HG03442 (cell line): ENCODE measurements around the gene GOLGA6C.
"Not testable (repeated sequence)": the region's sequence is repeated elsewhere in the genome, so short reads cannot be mapped to it uniquely, and the experiment has no call there.

Experiments used
- ATAC-seq: cut with Tn5 transposase; IDR thresholded peaks from one replicate; pipeline ENCODE4 v1.9.1; 2021; ENCODE audit warnings: mild to moderate bottlenecking, moderate library complexity; ENCODE audit not compliant: unreplicated experiment

Gene GOLGA6C

DNA sequence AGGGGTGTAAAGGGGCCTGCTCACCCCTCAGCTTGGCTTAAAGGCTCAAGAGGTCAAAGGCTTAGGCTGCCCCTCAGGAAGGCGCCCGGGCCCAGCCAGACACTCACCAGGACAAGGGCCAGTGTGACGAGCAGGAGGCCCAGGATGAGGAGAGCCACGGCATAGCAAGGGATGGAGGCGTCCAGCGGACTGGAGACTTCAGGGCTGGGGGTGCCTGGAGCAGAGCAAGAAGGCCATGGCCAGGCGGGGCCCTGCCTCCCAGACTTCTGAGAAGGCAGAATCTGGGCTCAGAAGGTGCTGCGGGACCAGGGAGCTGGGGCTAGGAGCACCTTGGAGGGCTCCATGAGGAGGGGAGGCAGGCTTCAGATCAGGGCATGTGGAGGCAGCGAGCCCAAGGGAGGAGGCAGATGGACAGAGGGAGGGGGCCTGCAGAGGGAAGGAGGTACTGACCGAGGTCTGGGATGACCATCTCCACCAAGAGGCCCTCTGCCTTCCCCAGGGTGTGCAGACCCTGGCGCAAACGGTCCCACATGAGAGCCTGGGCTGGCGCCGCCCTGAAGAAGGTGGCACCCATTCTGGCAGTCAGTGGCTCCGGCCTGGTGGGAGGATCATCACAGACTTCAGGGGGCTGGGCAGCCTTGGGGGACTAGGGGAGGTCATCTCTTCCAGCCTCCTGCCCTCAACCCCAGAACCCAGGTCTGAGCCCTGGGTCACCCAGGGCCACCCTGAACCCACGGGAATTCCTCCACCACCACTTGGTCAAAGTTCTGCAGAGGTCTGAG is 32.0 kb upstream of the GOLGA6C start:
- ATAC-seq = no peak

DNA sequence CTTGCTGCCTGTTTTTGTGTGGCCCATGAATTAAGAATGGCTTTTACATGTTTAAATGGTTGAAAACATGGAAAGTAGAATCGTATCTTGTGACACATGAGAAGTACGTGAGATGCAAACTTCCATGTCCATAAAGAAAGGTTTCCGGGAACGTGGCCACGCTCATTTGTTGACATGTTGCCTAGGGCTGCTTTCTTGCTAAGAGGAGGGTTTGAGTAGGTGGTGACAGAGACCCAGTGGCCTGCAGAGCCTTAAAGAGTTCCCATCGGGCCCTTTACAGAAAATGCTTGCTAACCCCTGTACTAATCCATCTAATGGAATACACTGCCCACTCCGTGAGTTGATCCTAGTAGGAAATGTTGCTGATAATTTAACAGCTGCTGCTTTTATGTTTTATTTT is 31.0 kb upstream of the GOLGA6C start:
- not testable (repeated sequence) for ATAC-seq

DNA sequence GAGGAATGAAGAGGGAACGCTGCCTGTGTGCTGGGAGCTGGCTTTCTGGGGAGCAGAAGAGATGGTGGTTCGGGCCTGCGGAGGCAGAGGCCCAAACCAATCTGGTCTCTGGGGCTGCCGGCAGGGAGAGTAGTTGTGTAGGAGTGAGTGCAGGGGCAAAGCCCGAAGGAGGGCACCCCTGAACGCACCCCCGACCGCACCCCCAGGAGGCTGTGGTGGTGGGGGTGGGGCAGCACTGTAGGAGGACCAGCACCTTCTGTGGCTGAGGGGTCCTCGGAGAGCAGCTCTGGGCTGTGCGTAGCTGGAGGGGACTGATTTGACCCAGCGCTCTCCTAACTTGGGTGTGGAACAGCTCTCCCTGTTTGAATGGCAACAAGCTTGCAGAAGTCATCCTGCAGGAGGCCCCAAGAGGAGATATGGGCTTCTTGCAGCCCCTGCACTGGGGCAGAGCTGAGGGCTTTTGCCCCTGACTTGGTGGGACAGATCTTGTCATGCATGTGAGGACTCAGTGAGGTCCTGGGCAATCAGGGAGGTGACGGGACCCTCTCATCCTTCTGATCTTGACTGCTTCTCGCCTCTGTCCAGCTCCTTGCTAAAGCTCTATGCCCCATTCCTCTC is 30.4 kb upstream of the GOLGA6C start:
- no peak for ATAC-seq

DNA sequence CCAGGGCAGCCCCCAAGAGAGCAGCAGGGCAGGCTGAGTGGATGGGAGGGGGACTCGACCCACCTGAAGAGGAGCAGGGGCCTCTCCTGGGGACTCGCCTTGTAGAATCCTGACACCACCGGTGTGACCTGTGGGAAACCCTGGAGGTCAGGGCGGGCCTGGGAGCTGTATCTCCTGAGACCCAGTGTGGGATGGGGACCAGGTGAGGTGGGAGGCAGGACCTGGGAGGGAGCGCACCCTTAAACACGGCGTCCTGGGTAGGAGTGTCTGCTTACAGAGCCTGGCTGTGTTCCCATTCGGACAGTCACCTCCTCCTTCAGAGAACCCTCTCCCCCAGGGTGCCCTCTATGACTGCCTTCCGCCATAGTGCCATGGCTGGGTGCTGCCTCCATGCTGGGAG is 29.3 kb upstream of the GOLGA6C start:
- ATAC-seq = no peak

DNA sequence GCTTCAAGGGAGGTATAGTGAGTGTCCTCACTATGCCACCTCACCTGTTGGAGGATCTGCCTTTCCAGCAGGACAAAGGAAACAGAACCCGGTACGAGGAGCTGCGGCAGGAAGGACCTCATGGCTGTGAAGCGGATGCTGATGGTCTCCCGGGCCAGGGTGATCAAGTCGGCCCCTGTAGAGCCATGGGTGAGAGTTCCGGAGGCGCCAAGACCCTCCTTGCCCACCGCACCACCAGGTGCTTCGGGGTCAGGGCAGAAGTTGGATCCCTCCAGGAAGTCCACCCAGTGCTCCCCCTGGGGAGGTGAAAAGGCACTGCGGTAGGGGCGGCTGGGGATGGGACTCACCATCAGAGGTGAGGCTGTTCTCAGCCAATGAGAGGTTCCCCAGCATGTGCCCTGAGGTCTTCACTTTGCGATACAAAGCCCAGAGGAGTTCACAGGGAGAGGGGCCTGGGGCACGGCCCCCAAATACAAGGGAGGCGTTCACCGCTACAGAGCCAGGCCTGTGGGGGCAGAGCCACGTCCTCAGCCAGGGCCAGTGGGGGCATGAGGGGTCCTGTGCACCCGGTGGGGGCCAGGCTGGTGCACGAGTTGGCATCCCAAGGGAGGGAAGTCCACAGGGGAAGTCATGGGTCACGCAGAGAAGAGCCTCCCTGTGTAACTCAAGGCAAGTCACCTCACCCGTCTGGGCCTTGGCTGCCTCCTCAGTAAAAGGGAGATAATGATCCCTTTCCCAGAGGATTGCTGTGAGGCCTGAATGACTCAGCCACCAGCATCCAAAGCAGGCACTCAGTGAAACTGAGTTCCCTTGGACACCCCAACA is 28.7 kb upstream of the GOLGA6C start:
- no peak for ATAC-seq

DNA sequence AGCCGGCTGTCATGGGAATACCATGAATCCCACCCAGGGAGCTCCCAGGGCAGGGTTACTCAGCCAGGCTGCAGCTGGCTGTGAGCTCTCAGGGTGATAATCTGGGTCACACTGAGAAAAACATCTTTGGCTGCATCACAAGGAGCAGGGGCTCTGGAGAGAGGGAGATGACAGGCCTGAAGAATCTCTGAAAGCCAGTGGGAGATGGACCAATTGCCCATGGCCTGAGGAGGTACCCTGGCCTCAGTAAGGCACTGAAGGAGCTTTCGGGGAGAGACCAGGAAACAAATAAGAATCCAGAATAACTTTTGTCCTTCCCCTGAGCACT is 28.2 kb upstream of the GOLGA6C start:
- ATAC-seq = no peak

DNA sequence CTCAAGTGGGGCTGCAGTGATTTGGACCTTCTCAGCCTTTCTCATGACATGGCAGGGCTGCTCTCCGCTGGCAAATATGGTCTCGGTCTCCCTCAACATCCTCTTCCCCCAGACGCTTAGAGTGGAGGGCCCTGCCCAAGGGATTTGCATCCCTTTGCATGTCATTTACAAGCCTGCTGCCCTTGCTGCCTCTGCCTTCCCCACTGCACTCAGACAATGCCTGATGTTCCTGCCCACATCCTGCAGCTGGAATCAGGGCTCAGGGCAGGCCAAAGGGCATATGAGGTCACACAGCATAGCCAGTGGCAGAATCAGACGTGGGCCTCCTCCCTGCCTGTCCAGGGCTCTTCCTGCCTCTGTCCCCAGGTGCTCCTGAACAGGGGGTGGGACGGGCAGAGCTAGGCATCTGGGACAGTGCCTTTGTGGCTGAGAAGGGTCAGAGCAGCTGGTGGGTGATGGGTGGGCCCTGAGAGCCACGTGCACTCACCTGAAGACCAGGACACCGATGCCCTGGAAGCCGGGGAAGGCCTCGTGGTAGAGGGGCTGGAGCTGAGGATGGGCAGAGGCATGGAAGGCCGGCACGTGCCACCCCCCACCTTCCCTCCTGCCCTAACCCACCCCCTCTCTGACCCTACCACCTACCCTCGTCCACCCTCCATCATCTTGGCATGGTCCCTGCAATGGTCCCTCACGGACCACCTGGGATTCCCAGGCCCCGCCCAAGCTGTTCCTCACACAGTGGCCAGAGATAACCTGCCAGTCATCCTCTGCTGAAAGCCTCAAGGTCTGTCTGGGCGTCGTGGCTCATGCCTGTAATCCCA is 27.4 kb upstream of the GOLGA6C start:
- no peak for ATAC-seq

DNA sequence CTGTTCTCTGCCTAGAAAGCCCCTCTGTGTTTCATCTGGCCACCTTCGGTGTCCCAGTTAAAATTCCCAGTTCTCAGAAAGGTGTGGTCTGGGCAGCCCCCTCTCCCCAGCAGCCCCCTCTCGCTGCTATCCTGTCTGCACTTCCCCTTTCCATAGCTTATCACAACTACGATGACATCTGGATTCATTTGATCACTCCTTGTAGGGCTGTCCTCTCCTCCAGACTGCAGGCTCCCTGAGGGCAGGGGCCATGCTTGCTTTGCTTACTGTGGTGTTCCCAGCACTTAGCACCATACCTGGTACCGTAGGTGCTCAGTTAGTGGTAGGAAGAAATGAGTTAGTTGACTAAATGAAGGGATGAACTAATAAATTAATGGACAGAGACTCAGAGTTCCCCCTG is 26.3 kb upstream of the GOLGA6C start:
- ATAC-seq = no peak

DNA sequence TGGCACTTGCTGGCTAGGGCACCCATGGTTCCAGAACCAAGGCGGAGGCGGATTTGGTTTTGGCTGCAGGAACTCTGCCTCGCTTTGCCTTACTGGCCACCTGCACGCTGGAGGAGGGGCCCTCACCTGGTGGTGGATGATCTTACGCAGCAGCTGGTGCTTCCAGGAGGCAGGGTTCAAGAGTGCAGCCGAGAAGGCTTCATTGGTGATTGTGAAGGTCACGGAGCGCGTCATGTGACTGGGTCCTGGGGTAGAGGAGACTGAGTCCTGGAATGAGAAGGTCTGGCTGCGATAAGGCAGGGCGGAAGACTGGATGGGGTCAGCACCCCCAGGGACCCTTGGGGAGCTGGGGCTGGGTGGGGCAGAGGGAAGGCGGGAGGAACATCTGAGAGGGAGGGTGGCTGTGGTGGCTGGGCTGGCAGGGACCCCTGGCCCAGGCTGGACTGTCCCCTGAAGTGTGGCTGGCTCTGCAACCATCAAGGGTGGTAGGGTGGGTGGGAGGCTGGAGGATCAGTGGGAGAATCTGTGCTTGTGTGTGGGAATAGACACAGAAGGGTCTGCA is 25.8 kb upstream of the GOLGA6C start:
- no peak for ATAC-seq

DNA sequence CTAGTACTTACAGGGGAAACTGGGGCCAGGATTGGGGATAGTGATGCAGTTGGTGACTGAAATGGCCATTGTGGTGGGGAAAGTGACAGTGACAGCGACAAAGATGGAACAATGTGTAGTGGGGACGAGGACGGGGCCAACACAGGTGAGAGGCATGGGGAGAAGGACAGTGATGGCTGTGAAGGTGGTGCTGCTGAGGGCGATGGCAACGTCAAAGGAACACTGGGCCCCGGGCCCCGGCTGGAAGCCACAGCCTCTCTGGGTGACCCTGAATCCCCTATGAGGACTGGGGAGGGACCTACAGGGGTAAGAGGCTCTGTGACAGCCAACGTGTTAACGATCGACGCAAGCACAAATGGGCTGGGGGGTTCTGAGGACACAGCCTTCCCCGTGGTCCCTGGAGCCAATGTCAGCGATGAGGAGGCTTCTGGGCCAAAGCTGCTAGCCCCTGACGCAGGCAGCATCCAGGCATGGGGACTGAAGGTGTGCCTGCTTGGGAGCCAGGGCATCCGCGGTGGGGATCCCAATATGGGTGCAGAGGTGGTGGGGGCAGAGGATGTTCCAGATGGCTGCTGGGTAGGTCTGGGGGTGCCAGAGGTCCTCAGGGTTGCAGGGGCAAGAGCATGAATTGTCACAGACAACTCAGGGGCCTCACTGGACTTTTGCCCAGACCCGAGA is 25.2 kb upstream of the GOLGA6C start:
- no peak for ATAC-seq

DNA sequence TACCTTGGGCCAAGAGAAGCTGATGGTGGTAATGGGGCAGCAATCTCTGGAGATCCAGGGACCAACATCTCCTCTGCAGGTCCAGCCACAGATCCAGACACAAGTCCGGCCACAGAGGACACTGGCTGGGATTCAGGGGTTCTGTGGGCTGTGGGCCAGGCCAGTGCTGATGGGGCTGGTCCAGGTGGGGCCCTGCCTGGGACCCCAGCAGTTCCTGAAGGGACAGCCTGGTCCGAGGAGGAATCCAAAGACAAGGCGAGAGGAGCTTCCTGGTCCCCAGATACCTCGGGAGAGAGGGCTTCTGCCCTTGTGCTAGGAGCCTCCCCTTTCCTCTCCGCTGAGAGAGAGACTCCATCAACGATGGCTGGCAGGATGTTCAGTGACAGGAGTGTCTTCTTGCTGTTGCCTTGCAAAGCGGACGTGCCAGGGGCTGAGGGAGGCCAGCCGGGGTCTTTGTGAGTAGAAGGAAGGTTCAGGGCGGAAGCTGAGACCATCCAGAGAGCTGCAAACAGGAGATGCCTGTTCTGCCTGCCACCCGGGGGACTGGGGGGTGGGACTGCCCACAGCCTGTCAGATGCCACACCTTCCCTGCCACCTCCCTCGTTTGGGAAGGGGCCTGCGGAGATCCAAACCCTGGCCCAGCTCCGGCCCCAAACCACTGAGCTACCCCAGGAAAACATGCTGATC is 24.5 kb upstream of the GOLGA6C start:
- ATAC-seq = no peak

DNA sequence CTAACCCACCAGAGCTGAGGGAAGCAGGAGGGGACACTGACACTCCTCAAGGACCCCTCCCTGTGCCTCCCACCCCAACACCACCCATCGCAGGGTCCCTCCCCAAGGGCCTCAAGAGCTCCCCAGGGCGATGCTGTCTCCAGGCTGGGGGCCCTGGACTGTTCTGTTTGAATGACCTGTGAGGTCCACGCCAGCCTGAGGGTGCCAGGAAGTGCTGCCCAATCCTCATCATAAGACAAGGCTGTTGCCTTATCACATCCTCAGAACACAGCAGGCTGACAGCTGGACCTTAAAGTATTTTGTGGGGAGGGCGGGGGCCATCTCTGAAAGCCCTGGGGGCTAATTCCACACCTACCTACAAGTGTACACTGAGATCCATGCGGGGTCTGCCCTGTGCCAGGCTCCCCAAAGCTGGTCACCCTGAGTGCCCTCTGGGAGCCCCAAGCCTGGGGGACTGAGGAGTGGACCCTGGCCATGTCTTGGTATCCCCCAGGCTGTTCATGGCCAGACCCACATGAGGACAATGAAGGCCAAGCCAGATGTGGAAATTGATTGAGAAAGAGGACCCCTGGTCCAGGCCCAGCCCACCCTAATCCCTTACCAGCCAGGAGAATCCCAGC is 23.8 kb upstream of the GOLGA6C start:
- no peak for ATAC-seq

DNA sequence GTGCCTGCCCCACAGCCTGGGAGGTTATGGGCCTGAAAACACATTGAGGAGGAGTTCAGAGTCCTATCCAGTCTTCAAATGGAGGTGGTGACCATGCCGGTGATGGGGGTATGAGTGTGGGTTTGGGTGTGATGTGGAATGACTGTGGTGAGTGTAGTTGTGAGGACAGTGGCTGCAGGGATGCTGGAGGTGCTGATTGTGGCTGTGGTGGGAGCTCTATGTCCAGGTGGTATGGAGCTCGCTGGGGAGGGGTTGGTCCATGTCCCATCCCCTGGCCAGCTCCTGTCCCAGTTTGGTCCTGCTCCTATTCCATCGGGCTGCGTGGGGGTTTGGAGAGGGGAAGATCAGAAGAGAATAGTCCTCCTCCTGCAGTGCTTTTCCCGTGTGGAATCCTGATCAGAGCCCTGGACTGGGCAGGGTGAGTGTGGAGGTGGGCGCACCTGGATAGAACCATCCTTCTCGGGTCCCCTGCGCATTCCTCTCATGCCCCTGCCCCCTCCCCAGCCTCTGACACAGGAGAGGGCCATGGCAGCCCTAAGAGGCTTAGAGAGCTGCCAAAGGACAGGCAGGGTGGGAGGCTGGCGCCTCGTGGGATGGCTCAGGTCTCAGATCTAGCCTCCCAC is 23.0 kb upstream of the GOLGA6C start:
- ATAC-seq = no peak

DNA sequence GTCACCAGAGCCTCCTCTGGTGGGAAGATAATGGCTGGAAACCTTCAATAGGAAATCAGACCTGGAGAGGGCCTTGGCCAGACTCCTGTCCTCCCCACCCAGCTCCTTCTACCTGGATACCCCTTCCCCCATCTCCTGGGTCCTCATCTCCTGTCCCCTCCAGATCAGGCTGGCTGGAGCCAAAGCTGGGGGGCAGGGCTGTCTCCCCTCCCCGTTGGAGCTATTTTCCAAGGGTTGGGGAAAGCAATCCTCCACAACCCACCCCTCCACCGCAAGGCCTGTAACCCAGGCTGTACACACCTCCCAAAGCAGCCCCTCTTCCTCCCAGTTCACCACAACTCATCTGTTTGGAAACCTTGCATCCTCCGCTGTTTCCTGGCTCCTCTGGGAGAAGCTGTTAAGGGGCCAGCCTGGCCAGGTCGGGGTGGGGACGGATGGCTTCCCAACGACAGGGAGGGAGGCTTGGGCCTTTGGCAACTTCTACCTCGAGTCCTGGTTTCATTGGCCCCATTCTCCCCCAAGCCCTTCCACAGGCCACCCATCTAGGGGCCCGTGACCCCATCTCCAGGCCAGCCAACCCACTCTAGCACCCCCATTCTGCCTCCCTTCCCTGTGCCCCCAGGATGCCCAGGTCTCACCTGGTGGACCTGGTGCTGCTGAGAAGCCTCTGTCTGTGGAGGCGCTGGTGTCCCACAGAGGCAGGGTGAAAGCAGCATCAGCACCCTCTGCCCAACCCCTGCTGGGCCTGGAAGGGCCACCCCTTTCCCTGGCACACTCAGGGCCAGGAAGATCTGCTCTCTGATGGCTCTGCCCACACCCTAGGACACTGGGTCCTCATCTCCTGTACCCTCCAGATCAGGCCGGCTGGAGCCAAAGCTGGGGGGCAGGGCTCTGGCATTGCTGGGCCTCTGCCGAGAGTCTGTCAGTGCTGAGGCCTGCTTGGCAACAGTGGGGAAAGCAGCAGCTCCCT is 22.1 kb upstream of the GOLGA6C start:
- ATAC-seq = no peak

DNA sequence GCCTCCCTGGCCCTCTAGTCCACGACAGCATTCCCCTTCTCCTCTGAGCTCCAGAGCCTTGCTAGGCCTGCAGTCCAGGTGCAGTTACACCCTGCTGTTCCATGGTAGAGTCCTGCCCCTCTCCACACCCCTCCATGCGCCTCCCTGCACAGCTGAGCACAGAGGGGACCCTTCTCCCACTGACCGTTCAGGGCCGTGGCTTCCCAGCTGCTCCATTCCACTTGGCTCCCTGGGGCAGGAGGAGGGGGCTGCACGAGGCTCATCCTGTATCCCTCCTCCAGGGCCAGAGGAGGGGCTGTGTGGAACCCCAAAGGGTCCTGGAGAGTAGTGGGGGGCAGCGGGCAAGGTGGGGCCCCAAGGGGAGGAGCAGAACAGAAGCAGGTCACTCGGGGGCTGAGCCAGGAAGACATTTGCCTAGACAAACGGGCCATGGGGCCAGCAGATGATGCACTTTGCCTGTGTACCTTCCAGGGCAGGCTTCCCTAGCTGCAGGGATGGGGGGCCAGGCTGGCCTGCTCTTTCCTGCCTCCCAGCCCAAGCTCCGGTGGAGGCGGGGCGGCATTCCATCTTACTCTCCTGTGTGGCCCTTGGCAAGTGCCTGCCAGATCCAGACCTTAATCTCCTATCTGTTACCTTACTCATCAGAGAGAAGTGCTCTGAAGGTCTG is 20.7 kb upstream of the GOLGA6C start:
- ATAC-seq = no peak

DNA sequence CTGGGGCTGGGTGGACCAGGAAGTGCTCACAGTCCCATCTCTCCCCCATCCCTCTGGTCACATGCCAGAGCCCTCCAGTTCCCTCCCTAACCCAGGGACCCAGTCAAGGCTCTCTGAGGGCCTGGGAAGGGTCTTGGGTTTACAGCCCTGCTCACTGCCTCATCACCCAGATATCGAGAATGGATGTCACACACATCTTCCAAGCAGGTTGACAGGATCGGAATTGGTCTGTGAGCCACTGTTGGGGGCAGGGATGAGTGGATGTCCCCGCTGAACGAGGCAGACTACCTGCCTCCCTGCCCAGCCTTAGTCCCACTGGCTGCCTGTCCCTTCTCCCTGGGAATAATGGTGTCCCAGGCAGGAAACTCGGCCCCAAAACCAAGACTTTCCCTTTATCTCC is 20.0 kb upstream of the GOLGA6C start:
- no peak for ATAC-seq

DNA sequence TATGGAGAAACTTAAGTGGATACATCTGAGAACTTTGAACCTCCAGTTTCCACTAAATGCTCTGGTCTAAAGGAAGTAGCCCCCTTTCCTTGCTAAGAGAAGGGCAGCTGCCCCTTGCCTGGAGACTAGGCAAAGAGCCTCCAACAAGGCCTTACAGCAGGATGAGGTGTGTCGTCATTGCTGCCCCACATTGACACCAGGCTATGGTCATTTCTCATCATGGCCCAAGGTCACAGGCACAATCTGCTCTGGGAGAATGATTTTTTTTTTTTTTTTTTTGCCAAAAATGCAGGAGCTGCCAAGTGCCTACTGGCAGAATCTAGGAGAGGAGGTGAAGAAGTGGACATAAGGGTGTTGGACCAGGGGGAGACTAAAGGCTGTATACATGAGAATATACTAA is 12.4 kb upstream of the GOLGA6C start:
- not testable (repeated sequence) for ATAC-seq
